ENCODE results near the gene MROH8.

MROH8 gene

GRCh38 chr20:37219751-37220668 lies 40.7 kb upstream of the MROH8 start:
- TF ChIP-seq ESRRG (CRISPR knock-in tag; IDR thresholded peaks at IDR 0.05) (no peak), TOX (CRISPR knock-in tag; IDR thresholded peaks at IDR 0.05; ENCODE audit: borderline replicate concordance) (no peak), ZC3H10 (CRISPR knock-in tag; IDR thresholded peaks at IDR 0.05) (no peak), BACH2 (CRISPR knock-in tag; IDR thresholded peaks at IDR 0.05; ENCODE audit: borderline replicate concordance) (no peak), ZNF70 (CRISPR knock-in tag; IDR thresholded peaks at IDR 0.05) (no peak), OSR1 (CRISPR knock-in tag; IDR thresholded peaks at IDR 0.05) (no peak), POU6F1 (CRISPR knock-in tag; IDR thresholded peaks at IDR 0.05; ENCODE audit: borderline replicate concordance, low read depth) (no peak), ZNF8 (CRISPR knock-in tag; IDR thresholded peaks at IDR 0.05) (no peak), GLIS3 (CRISPR knock-in tag; IDR thresholded peaks at IDR 0.05) (no peak), ZNF565 (CRISPR knock-in tag; conservative IDR thresholded peaks at IDR 0.05; ENCODE audit: low read depth) (no peak)
- no peak for ATAC-seq

- TF ChIP-seq ISL1 (CRISPR knock-in tag; IDR thresholded peaks at IDR 0.05) (no peak), TSHZ2 (CRISPR knock-in tag; IDR thresholded peaks at IDR 0.05) (no peak), GLIS3 (CRISPR knock-in tag; IDR thresholded peaks at IDR 0.05) (no peak), SNAI2 (CRISPR knock-in tag; IDR thresholded peaks at IDR 0.05) (no peak), ARNTL (CRISPR knock-in tag; IDR thresholded peaks at IDR 0.05; ENCODE audit: borderline replicate concordance, low read depth) (no peak), ZFP30 (CRISPR knock-in tag; IDR thresholded peaks at IDR 0.05) (no peak), ZNF70 (CRISPR knock-in tag; IDR thresholded peaks at IDR 0.05) (no peak), BACH2 (CRISPR knock-in tag; IDR thresholded peaks at IDR 0.05; ENCODE audit: borderline replicate concordance) (no peak), ZC3H10 (CRISPR knock-in tag; IDR thresholded peaks at IDR 0.05) (no peak)
- TF ChIP-seq, protein P1, sequence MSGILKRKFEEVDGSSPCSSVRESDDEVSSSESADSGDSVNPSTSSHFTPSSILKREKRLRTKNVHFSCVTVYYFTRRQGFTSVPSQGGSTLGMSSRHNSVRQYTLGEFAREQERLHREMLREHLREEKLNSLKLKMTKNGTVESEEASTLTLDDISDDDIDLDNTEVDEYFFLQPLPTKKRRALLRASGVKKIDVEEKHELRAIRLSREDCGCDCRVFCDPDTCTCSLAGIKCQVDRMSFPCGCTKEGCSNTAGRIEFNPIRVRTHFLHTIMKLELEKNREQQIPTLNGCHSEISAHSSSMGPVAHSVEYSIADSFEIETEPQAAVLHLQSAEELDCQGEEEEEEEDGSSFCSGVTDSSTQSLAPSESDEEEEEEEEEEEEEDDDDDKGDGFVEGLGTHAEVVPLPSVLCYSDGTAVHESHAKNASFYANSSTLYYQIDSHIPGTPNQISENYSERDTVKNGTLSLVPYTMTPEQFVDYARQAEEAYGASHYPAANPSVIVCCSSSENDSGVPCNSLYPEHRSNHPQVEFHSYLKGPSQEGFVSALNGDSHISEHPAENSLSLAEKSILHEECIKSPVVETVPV (CRISPR knock-in tag; IDR thresholded peaks at IDR 0.05), result no peak
- TF ChIP-seq, protein P2, sequence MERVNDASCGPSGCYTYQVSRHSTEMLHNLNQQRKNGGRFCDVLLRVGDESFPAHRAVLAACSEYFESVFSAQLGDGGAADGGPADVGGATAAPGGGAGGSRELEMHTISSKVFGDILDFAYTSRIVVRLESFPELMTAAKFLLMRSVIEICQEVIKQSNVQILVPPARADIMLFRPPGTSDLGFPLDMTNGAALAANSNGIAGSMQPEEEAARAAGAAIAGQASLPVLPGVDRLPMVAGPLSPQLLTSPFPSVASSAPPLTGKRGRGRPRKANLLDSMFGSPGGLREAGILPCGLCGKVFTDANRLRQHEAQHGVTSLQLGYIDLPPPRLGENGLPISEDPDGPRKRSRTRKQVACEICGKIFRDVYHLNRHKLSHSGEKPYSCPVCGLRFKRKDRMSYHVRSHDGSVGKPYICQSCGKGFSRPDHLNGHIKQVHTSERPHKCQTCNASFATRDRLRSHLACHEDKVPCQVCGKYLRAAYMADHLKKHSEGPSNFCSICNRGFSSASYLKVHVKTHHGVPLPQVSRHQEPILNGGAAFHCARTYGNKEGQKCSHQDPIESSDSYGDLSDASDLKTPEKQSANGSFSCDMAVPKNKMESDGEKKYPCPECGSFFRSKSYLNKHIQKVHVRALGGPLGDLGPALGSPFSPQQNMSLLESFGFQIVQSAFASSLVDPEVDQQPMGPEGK (CRISPR knock-in tag; IDR thresholded peaks at IDR 0.05; ENCODE audit: borderline replicate concordance), result no peak
- TF ChIP-seq, protein P3, sequence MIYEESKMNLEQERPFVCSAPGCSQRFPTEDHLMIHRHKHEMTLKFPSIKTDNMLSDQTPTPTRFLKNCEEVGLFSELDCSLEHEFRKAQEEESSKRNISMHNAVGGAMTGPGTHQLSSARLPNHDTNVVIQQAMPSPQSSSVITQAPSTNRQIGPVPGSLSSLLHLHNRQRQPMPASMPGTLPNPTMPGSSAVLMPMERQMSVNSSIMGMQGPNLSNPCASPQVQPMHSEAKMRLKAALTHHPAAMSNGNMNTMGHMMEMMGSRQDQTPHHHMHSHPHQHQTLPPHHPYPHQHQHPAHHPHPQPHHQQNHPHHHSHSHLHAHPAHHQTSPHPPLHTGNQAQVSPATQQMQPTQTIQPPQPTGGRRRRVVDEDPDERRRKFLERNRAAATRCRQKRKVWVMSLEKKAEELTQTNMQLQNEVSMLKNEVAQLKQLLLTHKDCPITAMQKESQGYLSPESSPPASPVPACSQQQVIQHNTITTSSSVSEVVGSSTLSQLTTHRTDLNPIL (CRISPR knock-in tag; IDR thresholded peaks at IDR 0.05; ENCODE audit: low read depth), result no peak
- ATAC-seq, result no peak
Observed at GRCh38 chr20:37218976-37219375, 39.6 kb upstream of the MROH8 start.

GRCh38 chr20:37218441-37218840 lies 39.1 kb upstream of the MROH8 start:
- no peak for ATAC-seq
- TF ChIP-seq ZNF8 (CRISPR knock-in tag; IDR thresholded peaks at IDR 0.05) (no peak), ZNF565 (CRISPR knock-in tag; conservative IDR thresholded peaks at IDR 0.05; ENCODE audit: low read depth) (no peak), CSDC2 (CRISPR knock-in tag; IDR thresholded peaks at IDR 0.05) (no peak), ARNTL (CRISPR knock-in tag; IDR thresholded peaks at IDR 0.05; ENCODE audit: borderline replicate concordance, low read depth) (no peak), GLIS3 (CRISPR knock-in tag; IDR thresholded peaks at IDR 0.05) (no peak)

Measured in SK-N-SH treated with all-trans-retinoic acid at 6 μM for 48 hours (cell line).